GM18907 (cell line): ENCODE data around the gene RAB13.
A peak's percentile ranks its signal among the peaks of the same experiment; 100 is the strongest.

Experiments
- ATAC-seq: cut with Tn5 transposase; IDR thresholded peaks from one replicate; pipeline ENCODE4 v1.9.1; 2021; ENCODE audit warnings: mild to moderate bottlenecking, moderate library complexity; ENCODE audit not compliant: unreplicated experiment

The RAB13 gene

DNA sequence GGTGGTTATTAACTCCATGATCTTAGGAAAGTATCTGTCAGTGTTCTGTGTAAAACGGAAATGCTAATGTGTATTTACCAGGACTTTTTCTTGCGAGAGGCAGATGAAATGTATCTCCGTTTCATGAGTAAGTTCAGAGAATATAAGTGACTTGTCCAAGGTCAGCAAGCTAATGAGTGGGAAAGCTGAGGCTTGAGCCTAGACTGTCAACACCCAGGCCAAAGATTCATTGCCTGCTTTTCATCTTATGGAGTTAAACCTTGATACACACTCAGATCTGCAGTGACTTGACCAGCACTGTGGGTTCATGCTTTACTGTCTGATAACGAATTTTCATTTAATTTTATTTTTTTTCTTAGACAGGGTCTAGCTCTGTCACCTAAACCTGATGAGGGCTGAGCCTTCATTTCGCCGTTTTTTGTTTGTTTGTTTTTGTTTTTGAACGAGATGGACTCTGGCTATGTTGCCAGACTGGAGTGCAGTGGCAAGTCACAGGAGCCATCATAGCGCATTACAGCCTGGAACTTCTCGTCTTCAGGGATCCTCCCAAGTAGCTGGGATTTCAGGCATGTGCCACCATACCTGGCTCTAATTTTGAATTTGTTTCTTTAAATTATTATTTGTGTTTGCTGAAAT is 7.7 kb downstream of the RAB13 start:
- ATAC-seq, result no peak

DNA sequence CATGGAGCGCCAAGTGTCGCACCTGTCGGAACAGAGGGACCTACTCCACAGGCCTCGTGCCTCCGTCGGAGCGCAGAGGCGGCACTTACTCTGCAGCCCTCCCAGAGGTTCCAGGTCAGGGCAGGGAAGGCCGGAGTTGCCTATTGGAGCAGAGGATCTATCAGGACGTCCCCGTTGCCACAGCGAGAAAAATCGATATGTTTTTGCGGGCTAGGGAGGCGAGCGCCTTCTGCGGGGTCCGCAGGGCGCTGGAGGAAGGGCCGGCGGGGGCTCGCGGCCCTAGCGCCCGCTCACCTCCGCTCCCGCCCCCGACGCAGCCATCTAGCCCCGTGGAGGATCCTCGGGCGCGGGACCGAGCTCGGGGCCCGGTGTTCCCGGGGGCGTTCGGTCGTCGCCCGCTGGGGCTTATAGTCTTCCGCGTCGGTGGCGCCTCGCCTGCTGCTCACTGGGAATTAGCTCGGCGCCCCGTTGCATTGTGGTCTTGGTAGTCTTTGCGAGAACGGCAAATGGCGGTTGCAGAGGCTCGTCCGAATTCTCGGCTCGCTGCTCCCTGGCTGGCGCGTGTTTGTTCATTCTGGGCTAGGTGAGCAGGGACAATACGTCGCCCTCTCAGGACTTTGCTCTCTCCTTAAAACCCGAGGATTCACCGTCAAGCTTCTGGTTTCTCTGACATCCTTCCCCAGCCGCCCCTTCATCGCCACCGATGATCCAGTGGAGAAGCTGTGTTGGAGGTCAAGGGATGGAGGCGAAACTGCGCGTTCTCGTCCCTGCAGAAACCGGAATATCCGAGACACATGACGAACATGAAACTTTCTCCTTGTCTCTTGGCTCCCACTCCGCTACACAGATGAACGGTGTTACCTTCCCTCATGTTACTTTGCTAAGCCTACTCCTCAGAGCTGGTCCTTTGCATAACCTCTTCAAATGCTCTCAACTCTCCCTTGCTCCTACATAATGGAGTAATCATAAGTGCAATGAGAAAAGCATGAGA is 8.6 kb downstream of the RAB13 start, which contains the start of gene JTB:
Gene JTB, minus strand, starts transcription at position 425 of the 991 bp plus-strand sequence. Its CDS starts 422 bp downstream, at position 3.
- peak; percentile 74 for ATAC-seq

DNA sequence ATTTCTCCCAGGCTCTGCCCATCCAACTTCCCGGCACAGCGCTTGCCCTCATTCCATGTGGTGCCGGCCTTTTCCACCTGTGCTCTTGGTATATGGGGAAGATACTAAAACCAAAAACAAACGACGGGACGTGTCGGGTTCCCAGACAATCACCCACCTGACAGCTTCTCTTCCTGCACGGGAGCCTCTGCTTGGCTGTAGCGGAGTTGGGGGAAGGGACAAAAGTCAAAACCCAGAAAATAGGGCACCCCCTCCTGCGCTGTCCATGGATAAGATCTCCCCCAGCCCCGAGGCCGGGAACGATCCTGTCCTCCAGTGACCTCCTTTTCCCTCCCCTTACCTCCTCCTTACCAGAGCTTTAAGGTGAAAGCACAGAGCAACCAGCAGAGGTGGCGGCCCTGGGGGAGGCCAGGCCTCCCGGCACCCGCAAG is 9.3 kb downstream of the RAB13 start:
- ATAC-seq, result no peak

DNA sequence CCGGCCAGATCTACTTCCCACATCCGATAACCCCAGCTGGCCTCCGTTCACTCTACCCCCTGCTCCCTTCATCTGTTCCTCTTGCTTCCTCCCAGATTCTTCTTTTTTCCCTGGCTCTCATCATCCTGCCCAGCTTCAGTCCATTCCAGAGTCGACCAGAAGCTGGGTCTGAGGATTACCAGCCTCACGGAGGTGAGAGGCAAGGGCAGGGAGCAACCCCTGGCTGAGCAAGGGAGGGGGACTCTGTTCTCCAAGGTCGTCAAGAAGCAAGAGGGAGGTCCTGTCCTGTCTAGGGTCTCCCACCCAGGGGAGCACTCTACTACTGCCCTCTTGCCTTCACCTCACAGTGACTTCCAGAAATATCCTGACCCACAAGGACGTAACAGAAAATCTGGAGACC is 12.6 kb downstream of the RAB13 start:
- no peak for ATAC-seq

GRCh38 chr1:153973071-153973470 is 13.1 kb downstream of the RAB13 start:
- ATAC-seq, result no peak

- no peak for ATAC-seq
These were observed 15.8 kb downstream of the RAB13 start for GRCh38 chr1:153970346-153970745.

DNA sequence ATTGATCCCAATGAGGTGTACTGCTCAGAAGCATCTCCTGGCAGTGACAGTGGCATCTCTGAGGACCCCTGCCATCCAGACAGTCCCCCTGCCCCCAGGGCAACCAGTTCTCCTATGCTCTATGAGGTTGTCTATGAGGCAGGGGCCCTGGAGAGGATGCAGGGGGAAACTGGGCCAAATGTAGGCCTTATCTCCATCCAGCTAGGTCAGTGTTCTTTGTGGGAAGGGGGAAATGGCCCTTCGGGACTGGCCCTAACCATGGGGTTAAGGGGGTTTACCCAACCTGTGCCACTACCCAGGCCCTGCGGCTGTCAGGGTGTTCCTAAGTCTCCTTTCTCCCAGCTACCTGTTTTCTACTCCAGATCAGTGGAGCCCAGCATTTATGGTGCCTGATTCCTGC is 17.2 kb downstream of the RAB13 start:
- no peak for ATAC-seq

DNA sequence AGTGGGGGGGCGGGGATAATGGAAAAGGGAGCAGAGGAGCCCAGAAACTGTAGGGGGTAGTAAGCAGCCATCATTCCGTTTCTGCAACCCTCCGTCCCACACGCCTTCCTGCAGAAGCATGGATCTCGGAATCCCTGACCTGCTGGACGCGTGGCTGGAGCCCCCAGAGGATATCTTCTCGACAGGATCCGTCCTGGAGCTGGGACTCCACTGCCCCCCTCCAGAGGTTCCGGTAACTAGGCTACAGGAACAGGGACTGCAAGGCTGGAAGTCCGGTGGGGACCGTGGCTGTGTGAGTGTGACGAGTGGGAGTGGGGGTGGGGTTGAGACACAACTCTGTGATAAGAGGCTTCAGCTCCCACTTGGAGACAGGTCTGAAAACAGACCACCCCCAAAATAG is 17.7 kb downstream of the RAB13 start:
- ATAC-seq, result no peak

GRCh38 chr1:153968000-153968363 is 18.2 kb downstream of the RAB13 start:
- ATAC-seq, result no peak

- peak; percentile 73 for ATAC-seq
These were observed 18.8 kb downstream of the RAB13 start, which contains the start of gene CREB3L4 for GRCh38 chr1:153967107-153967999. Gene CREB3L4, plus strand, starts transcription at chr1:153967902. Its CDS starts 624 bp downstream, at chr1:153968526.

DNA sequence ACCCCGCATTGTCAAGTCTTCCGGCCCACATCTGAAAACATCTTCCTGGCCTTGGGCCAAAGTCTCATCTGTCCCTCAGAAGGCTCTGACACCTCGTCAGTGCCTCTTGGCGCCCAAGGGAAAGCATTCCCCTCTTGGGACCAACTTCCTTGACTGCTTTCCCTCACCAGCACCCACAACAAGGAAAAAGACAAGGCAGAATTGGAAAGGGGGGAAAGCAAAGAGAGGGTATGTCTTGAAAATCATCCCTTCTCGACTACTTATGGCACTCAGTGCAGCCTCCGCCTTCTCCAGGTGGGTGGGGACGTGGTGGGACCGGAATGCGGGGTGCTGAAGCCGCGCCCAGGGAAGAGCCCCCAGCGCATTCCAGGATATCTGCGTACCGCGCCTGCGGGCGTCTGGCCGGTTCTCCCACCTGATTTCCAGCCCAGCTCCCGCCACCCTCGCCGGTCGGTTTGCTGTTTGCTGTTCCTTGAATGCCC is 22.2 kb downstream of the RAB13 start:
- ATAC-seq, result peak; percentile 2

- peak; percentile 41 for ATAC-seq
These were observed 22.9 kb downstream of the RAB13 start, which contains the start of gene SLC39A1 for GRCh38 chr1:153963030-153963849. Gene SLC39A1, minus strand, starts transcription at chr1:153963537. Its CDS starts 822 bp downstream, at chr1:153962715.

- ATAC-seq, result no peak
These were observed 23.8 kb downstream of the RAB13 start for GRCh38 chr1:153962088-153963029.

GRCh38 chr1:153961421-153961820 is 24.7 kb downstream of the RAB13 start:
- no peak for ATAC-seq

- no peak for ATAC-seq
These were observed 25.9 kb downstream of the RAB13 start for GRCh38 chr1:153960206-153960605.

GRCh38 chr1:153959454-153959853 is 26.7 kb downstream of the RAB13 start:
- ATAC-seq, result no peak

- peak; percentile 3 for ATAC-seq
These were observed 27.2 kb downstream of the RAB13 start for GRCh38 chr1:153958961-153959260.

DNA sequence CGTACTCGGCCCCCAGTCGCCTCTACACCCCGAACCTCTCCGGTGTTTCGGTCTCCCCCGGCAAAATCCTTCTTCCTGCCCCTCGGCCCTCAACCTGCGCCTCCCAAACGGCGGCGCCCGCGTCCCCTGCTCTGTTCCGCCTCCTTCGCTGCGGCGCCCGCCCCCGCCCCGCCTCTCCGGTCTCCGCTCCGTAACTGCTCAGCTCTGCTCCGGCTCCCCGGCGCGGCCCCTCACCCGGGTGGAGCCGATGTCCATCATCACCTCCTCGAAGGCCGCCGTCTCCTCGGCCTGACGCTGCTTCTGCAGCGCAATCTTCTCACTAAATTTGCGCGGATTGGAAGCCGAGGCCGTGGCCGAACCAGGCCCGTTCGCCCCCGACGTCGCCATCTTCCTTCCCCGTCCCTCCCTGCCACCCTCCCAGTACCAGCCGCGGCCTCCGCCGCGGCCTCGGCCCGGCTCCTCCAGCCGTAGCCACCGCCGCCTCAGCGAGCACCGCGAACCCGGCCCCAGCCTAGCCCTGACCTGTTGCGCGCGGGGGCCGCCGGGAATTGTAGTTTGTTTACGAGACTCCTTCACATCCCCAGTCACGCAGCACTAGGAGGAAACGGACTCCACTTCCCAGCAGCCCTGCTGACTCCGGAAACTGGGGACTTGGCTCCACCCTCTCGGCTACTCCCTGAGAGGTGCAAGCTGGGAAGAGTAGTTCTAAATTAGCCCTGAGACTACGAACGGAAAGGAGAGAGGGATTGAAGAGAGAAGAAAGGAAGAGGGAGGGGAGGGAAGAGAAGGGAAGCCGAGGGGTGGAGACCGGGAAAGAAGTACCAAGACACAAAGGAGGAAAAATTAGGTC is 27.8 kb downstream of the RAB13 start, which contains the start of gene CRTC2:
Gene CRTC2, minus strand, starts transcription at position 502 of the 850 bp plus-strand sequence. Its CDS starts 115 bp downstream, at position 387.
- peak; percentile 81 for ATAC-seq
